Activated CD4-positive, CD25-positive, alpha-beta regulatory T cell (primary cell): ENCODE data around the gene TMEM132E.
"Not testable (repeated sequence)": the region's sequence is repeated elsewhere in the genome, so short reads cannot be mapped to it uniquely, and the experiment has no call there.

Experiments
- DNase-seq, 4 experiments: peaks; one replicate each; lab custom pipeline; 2025; lab: John Stamatoyannopoulos, UW

The TMEM132E gene, protein sequence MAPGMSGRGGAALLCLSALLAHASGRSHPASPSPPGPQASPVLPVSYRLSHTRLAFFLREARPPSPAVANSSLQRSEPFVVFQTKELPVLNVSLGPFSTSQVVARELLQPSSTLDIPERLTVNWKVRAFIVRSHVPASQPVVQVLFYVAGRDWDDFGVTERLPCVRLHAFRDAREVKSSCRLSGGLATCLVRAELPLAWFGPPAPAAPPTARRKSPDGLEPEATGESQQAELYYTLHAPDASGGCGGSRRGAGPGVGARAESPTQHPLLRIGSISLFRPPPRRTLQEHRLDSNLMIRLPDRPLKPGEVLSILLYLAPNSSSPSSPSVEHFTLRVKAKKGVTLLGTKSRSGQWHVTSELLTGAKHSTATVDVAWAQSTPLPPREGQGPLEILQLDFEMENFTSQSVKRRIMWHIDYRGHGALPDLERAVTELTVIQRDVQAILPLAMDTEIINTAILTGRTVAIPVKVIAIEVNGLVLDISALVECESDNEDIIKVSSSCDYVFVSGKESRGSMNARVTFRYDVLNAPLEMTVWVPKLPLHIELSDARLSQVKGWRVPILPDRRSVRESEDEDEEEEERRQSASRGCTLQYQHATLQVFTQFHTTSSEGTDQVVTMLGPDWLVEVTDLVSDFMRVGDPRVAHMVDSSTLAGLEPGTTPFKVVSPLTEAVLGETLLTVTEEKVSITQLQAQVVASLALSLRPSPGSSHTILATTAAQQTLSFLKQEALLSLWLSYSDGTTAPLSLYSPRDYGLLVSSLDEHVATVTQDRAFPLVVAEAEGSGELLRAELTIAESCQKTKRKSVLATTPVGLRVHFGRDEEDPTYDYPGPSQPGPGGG (N-terminal part only)

GRCh38 chr17:34579017-34579946, at the start of gene TMEM132E:
TMEM132E (plus strand) TSS chr17:34579582; CDS start chr17:34581077, 1,495 bp downstream.
- DNase-seq, result no peak

DNA sequence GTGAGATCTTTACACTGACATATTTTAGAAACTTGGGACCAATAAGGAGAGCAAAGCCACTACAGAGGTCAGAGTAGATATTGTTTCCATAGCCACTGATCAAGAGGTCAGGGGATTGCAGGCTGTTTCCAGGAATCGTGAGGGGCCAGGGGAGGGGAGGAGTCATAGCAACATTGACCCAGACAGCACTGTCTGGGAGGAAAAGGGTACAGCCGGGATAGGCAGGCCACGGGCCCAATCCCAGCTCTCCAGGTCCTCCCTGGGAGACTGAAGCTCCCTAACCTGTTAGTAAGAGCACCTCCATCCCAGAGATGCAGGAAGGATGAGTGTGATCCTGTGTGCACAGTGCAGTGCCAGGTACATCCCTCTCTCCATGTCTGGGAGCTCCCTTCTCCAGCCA, 48.5 kb upstream of the TMEM132E start:
- no peak for DNase-seq

DNA sequence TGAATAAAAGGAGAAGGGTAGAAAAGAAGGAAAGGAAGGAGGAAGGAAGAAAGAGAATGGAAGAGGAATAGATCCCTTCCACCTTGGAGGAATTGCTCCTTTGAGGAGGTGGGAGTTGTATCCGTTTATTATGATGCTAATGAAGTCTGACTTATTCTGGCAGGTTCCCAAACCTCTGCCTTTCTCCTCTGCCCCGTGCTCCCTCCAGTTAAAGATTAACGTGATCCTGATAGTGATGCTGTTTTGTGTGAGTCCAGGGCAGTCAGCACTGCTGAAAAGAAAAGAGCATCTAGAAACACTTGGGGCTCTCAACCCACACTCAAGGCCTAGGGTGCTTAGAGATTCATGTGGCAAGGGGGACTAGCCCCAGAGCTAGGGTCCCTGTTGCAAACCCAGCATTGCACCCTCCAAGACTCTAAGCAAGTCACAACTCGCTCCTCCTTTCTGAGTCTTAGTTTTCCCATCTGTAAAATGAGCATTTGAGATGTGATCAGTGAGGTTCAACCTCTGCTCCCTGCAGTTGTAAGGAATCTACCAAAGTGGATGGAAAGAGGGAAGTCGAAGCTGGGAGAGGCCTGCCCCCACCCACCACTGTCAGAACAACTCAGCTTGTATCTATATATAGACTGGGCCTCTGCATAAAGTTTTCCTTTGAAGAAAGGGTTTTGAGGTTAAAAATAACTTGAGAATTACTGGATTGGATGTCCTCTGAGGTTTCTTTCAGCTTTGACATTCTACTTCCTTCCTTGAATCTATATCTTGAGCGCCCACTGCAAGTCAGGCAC, 46.9 kb upstream of the TMEM132E start:
- no peak for DNase-seq

- no peak for DNase-seq
Observed at GRCh38 chr17:34533806-34534527, 45.4 kb upstream of the TMEM132E start.

DNA sequence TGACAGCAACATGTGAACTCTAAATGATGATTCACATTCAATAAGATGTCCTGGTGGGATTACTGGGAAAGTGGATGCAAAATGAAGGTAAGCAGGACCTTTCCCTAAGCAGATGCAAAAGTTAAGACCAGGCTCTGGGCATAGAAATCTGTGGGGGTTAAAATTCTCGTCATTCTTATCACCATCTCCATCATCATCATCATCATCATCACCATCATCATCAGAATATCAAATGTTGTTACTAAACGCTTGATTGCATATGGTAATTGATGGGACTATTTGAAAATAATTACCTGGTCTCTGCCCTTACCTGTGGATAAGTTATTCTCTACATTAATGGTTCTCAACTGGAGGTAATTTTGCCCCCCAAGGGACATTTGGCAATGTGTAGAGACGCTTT, 41.9 kb upstream of the TMEM132E start:
- DNase-seq, result no peak

GRCh38 chr17:34538582-34538981, 40.8 kb upstream of the TMEM132E start:
- not testable (repeated sequence) for DNase-seq

- DNase-seq, result no peak
Observed at GRCh38 chr17:34539881-34540280, 39.5 kb upstream of the TMEM132E start.

DNA sequence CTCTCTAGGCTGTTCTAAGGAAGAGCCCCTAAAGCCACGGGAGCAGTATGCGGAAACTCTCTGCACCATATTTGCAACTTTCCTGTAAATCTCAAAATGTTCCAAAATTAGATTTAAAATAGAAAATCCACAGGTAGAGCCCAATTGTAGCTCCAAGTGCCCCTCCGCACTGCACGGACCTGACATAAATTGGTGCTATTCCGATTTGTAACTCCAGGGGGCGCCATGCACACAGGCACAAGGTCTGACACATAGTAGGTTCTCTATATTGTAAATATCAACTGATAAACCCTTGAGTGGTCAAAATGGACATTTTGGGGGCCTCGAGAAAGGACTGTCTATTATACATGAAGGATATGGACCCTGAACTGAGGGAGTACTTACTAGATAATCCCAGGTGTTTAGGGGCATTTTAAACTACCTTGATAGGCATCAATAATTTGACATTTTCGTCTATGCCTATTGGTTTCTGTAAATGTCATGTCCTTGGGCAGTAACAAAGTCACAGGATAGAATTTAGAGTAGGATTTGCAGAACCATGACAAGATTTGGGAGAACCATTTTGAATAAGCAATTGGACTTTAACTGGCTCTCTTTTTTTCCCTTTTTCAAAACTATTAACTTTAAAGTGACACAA, 36.6 kb upstream of the TMEM132E start:
- DNase-seq, result peak; percentile 3 to 32 (median 20)

GRCh38 chr17:34547453-34548063, 31.8 kb upstream of the TMEM132E start:
- DNase-seq, result no peak

GRCh38 chr17:34549966-34550365, 29.4 kb upstream of the TMEM132E start:
- no peak for DNase-seq

DNA sequence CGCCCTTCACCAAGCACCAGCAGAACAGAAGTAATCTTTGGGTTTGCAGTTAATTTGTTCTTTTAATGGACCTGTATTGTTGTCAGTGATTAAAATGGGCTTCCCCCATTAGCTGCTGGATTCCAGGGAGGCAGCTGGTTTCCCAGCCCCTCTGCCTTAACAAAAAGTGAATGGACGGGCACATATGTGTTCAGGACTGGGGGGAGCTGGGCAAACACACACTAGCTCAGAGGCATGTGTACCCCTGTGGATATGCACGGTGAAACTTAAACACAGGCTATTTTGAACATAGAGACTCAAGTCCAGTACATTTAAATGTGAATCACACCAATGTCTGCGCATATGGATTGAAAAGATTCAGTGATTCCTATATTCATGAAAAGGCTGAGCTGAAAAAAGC, 25.5 kb upstream of the TMEM132E start:
- DNase-seq, result no peak

DNA sequence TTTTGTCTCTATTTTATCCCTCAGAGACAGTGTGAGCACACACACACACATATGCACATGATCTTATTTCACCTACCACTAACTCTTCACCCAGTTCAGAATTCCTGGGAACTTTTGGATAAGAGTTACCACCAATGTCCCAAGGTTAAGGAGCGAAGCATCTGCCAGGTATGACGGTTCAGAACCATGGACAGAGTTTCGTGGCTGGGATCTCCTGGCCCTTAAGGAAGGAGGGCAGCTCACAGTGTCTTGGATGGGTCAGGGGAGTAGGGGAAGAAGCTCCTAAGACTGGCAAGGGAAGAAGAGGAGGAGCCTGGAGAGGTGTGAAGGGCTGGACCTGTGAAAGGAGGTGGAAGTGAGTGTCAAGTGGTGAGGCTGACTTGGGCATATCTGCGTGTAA, 23.0 kb upstream of the TMEM132E start:
- DNase-seq, result no peak

DNA sequence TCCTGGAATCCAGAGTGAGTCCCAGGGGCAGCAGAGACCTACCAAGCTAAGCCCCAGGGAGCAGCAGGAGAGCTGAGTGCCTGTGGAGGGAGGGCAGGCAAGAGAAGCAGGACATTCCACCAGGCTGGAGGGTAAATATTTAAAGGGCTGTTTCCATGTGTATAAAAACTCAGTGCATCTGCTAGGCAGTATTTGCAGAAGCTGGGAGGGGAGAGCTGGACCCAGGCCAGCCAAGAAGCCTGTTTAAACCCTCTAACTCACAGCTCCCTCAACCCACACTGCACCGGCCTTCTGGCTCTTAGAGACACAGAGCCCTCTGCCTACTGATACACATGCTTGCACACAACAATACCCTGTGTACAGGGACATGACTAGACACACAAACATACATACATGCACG, 22.5 kb upstream of the TMEM132E start:
- no peak for DNase-seq

DNA sequence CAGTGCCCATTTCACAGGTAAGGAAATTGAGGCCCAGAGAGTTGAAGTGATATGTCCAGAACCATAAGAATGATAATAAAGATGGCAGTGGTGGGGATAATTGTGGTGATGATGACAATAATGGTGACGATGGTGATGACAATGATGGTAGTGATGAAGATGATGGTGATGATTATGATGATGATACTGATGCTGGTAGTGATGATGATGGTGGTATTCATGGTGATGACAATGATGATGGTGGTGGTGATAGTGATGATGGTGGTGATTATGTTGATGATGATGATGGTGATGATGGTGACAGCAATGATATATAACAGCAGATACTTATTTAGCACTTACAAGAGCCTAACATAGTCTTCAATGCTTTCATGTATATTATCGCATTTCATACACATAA, 18.1 kb upstream of the TMEM132E start:
- no peak for DNase-seq

- no peak for DNase-seq
Observed at GRCh38 chr17:34562387-34562786, 17.0 kb upstream of the TMEM132E start.

DNA sequence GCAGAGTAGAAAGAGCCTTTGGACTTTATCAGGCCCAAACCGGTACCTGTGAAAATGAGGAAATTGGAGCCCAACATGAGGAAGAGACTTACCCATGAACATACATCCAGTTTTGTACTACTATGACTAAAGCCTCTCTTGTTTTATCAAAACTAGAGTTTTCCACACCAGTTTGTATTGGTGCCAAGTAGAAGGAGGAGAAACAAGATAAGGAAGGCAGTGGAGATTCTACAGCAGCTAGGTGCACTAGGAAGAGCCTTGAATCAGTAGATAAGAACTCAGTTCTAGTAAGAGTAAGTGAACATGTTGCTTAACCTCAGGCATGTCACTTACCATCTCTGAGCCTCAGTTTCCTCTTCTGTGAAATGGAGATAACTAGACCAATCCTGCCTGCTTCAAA, 13.7 kb upstream of the TMEM132E start:
- DNase-seq, result no peak

DNA sequence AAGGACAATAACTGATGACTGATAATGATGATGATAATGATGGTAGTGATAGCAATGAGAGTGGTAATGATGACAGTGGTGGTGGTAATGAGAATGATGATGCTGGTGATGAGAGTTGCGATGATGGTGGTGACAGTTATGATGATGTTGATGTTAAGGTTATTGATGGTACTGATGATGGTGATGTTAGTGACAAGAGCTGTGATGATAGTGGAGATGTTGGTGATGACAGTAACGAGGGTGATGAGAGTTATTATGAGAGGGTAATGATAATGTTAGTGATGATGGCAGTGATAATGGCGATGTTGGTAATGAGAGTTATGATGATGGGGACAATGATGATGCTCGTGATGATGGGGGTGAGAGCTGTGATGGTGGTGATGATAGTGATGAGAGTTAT, 13.2 kb upstream of the TMEM132E start:
- no peak for DNase-seq

DNA sequence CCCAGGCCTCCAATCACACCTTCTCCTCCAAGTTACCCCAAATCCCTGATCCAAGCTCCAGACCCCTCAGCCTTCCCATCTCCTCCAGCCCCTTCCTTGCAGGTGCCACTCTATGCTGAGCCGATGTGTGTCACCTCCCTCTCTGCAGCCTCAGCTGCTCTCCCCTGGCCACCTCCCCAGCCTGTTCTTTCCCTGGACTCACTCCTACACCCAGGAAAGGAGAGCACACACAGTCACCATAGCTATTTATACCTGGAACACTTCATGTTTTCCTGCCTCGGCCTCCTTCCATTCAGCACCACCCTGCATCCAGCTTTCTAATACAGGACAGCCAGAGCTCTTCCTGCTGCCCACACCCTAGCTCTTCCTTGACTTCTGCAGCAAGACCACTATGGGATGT, 12.5 kb upstream of the TMEM132E start:
- DNase-seq, result no peak

DNA sequence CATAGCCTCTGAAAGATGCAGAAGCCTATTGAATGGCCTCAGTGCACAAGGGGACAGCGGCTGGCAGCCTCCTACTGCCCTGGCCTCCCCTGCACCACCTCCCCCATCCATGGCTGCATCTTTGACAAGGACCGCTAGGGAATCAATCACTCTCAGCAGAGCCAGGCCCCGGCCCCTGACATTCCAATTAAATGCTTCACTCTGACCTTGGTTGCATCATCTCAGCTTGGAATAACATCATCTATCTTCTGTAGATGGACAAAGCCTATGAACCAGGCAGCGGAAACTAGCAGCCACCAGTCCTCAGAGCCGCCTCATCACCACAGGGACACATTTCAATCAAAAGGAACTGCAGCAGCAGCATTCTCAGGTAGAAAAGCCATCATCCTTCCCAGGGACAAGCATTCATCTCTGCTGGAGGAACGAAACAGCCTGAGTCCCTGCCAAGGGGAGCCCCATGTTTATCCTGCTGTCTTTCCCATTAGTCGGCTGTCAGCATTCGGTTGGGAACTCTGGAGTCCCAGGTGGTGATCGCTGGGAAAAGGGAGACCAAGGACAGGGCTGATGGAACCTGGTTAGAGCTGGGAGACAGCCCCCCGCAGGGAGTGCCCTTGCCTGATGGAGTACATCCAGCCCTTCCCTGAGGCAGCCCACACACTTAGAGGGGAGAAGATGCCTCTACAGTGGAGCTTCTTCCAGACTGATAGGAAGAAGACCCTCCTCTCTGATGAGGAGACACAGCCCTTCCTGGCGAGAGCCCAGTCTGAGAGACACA, 11.5 kb upstream of the TMEM132E start:
- no peak for DNase-seq
